Measurements from ENCODE around the gene DHRS7B. TPM values are rescaled to one million over a fixed set of nuclear protein-coding genes. Genes with fewer than 3 reads are reported as not detected.
A peak's percentile ranks its signal among the peaks of the same experiment; 100 is the strongest.

Gene DHRS7B
- total and polyA plus RNA-seq, 2 of the 13 experiments (the other 11 are each of a cell fraction or from before 2014, with no cell fraction given) = 20.0 to 35.8 TPM

GRCh38 chr17:21214015-21214776, 87.4 kb downstream of the DHRS7B start, which contains the start of gene TMEM11 (continued):
- peak; percentile 67; the same call in 1 of the 2 replicates for TF ChIP-seq ZNF687 (CRISPR knock-in tag; IDR thresholded peaks at IDR 0.05)
- TF ChIP-seq AGO1 (IDR thresholded peaks at IDR 0.05; ENCODE audit: low read depth, low read length, poor library complexity, severe bottlenecking) = no peak
- TF ChIP-seq ZNF24 (IDR thresholded peaks at IDR 0.05) = no peak
- peak; percentile 76; the same call in 1 of the 2 replicates for TF ChIP-seq FOXK1 (CRISPR knock-in tag; IDR thresholded peaks at IDR 0.05; ENCODE audit: borderline replicate concordance, low read depth)
- no peak for TF ChIP-seq SRSF9 (IDR thresholded peaks at IDR 0.05; ENCODE audit: borderline replicate concordance, insufficient read depth, low read depth, low read length, poor library complexity, severe bottlenecking)
- TF ChIP-seq TRAFD1 (CRISPR knock-in tag; IDR thresholded peaks at IDR 0.05; ENCODE audit: borderline replicate concordance) = no peak
- peak; percentile 83; the same call in 1 of the 2 replicates for TF ChIP-seq ZNF33A (CRISPR knock-in tag; IDR thresholded peaks at IDR 0.05; ENCODE audit: borderline replicate concordance)
- TF ChIP-seq MEF2D (CRISPR knock-in tag; IDR thresholded peaks at IDR 0.05) = no peak; the same call in 1 of the 2 replicates
- peak; percentile 86; the same call in 1 of the 2 replicates for TF ChIP-seq ZFP91 (CRISPR knock-in tag; IDR thresholded peaks at IDR 0.05; ENCODE audit: borderline replicate concordance)
- no peak for TF ChIP-seq SALL2 (CRISPR knock-in tag; IDR thresholded peaks at IDR 0.05)
- no peak for TF ChIP-seq PRDM4 (CRISPR knock-in tag; IDR thresholded peaks at IDR 0.05; ENCODE audit: borderline replicate concordance)
- TF ChIP-seq HNRNPUL1 (IDR thresholded peaks at IDR 0.05; ENCODE audit: low read depth, low read length) = no peak
- TF ChIP-seq ZNF280D (CRISPR knock-in tag; IDR thresholded peaks at IDR 0.05) = no peak
